HG03571 (cell line): ENCODE results near the gene PSME3IP1.

Experiments used
- ATAC-seq: cut with Tn5 transposase; IDR thresholded peaks from one replicate; pipeline ENCODE4 v1.9.1; 2021; ENCODE audit not compliant: unreplicated experiment

Gene PSME3IP1

GRCh38 chr16:57146040-57146647, 39.7 kb downstream of the PSME3IP1 start:
- ATAC-seq: no peak

GRCh38 chr16:57145046-57146021, 40.5 kb downstream of the PSME3IP1 start:
- ATAC-seq: no peak

GRCh38 chr16:57144027-57144426, 41.8 kb downstream of the PSME3IP1 start:
- ATAC-seq: no peak

- no peak for ATAC-seq
These were observed 42.5 kb downstream of the PSME3IP1 start for GRCh38 chr16:57143149-57143921.

GRCh38 chr16:57141822-57142631, 43.8 kb downstream of the PSME3IP1 start:
- no peak for ATAC-seq

- no peak for ATAC-seq
These were observed 44.7 kb downstream of the PSME3IP1 start for GRCh38 chr16:57140931-57141668.

- ATAC-seq: no peak
These were observed 47.4 kb downstream of the PSME3IP1 start for GRCh38 chr16:57138281-57138935.

- ATAC-seq: no peak
These were observed 48.1 kb downstream of the PSME3IP1 start for GRCh38 chr16:57137566-57138273.

GRCh38 chr16:57137043-57137442, 48.8 kb downstream of the PSME3IP1 start:
- ATAC-seq: no peak

- ATAC-seq: no peak
These were observed 50.9 kb downstream of the PSME3IP1 start for GRCh38 chr16:57134982-57135381.

GRCh38 chr16:57133886-57134285, 52.0 kb downstream of the PSME3IP1 start:
- no peak for ATAC-seq

GRCh38 chr16:57133031-57133430, 52.8 kb downstream of the PSME3IP1 start:
- ATAC-seq: no peak

- ATAC-seq: no peak
These were observed 53.4 kb downstream of the PSME3IP1 start for GRCh38 chr16:57132470-57132869.

- ATAC-seq: no peak
These were observed 54.4 kb downstream of the PSME3IP1 start for GRCh38 chr16:57131351-57131970.

GRCh38 chr16:57130950-57131321, 54.9 kb downstream of the PSME3IP1 start:
- no peak for ATAC-seq

- ATAC-seq: no peak
These were observed 57.0 kb downstream of the PSME3IP1 start for GRCh38 chr16:57128771-57129389.

- no peak for ATAC-seq
These were observed 58.0 kb downstream of the PSME3IP1 start for GRCh38 chr16:57127836-57128235.
